Activated B cell treated with CpG ODN at 0.5 μM for 24 hours (primary cell): ENCODE data around the gene FBXO36. TPM values are rescaled to one million over a fixed set of nuclear protein-coding genes. Genes with fewer than 3 reads are reported as not detected.

Experiments
- ATAC-seq: fragments of 200-7000 bp; cut with Tn5 transposase; one replicate; pipeline ENCODE4 v1.10.0; 2021; ENCODE audit warnings: low read depth, mild to moderate bottlenecking, moderate library complexity
- CTCF ChIA-PET: fragments of 350-600 bp; sonication (Branson Sonifier 250); formaldehyde crosslinking; loops from one replicate; lab custom pipeline; 2021; ENCODE audit warnings: antibody characterized with exemption; lab: Charles Lee
- POLR2A ChIA-PET: fragments of 350-600 bp; sonication (Branson Sonifier 250); formaldehyde crosslinking; loops from one replicate; lab custom pipeline; 2021; ENCODE audit warnings: antibody characterized with exemption; lab: Charles Lee
- DNase-seq: peaks from one replicate; pipeline ENCODE4 v3.0.0; 2022
- H3K27ac Mint-ChIP-seq: one replicate; pipeline ENCODE4 v1.8.0; 2020; ENCODE audit warnings: mixed read lengths
- H3K27me3 Mint-ChIP-seq: one replicate; pipeline ENCODE4 v1.8.0; 2021; ENCODE audit warnings: mixed read lengths
- H3K36me3 Mint-ChIP-seq: one replicate; pipeline ENCODE4 v1.8.0; 2021; ENCODE audit warnings: low read depth, mixed read lengths
- H3K4me1 Mint-ChIP-seq: one replicate; pipeline ENCODE4 v1.8.0; 2021; ENCODE audit warnings: mixed read lengths
- H3K4me3 Mint-ChIP-seq: one replicate; pipeline ENCODE4 v1.8.0; 2020; ENCODE audit warnings: mild to moderate bottlenecking, mixed read lengths
- H3K9me3 Mint-ChIP-seq: one replicate; pipeline ENCODE4 v1.8.0; 2020; ENCODE audit warnings: mixed read lengths
- intact Hi-C: fragments of 100-400 bp; cut with micrococcal nuclease; formaldehyde crosslinking; loops from one replicate; pipeline ENCODE4 v1.15.1; 2024
- total RNA-seq: library from RNA; stranded (reverse); gene quantifications from 2 replicates; pipeline ENCODE4 v1.2.3, GENCODE V29; 2022
- TF ChIP-seq, protein P1 (sequence below): fragments of 200-600 bp; IDR thresholded peaks from one replicate; pipeline ENCODE4 v1.8.0; 2022; ENCODE audit warnings: antibody characterized with exemption, mild to moderate bottlenecking

Gene FBXO36
- total RNA-seq, 1 donor from 2014 or later, result 0.89 TPM

- DNase-seq (no peak), ATAC-seq (no peak)
- TF ChIP-seq, protein P1, sequence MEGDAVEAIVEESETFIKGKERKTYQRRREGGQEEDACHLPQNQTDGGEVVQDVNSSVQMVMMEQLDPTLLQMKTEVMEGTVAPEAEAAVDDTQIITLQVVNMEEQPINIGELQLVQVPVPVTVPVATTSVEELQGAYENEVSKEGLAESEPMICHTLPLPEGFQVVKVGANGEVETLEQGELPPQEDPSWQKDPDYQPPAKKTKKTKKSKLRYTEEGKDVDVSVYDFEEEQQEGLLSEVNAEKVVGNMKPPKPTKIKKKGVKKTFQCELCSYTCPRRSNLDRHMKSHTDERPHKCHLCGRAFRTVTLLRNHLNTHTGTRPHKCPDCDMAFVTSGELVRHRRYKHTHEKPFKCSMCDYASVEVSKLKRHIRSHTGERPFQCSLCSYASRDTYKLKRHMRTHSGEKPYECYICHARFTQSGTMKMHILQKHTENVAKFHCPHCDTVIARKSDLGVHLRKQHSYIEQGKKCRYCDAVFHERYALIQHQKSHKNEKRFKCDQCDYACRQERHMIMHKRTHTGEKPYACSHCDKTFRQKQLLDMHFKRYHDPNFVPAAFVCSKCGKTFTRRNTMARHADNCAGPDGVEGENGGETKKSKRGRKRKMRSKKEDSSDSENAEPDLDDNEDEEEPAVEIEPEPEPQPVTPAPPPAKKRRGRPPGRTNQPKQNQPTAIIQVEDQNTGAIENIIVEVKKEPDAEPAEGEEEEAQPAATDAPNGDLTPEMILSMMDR, result no peak
- POLR2A ChIA-PET, result interaction anchor here (0.7 kb wide), 1 partner anchor 12 kb away, joined by 7 read pairs; no protein-coding TSS in a partner anchor
- H3K27ac Mint-ChIP-seq, result no peak overlapping the region
- CTCF ChIA-PET, result no interaction called here
- H3K36me3 Mint-ChIP-seq, result no peaks in the 10 kb centered on the region
- H3K4me1 Mint-ChIP-seq, result peaks cover 4% of the 10 kb centered on the region
- H3K4me3 Mint-ChIP-seq, result no peak overlapping the region
- intact Hi-C loops, result no loop called here
- no peaks in the 10 kb centered on the region for H3K27me3 Mint-ChIP-seq
- no peaks in the 10 kb centered on the region for H3K9me3 Mint-ChIP-seq
Observed at GRCh38 chr2:229927817-229928321, 5.6 kb downstream of the FBXO36 start.

GRCh38 chr2:229930656-229931055 lies 8.4 kb downstream of the FBXO36 start:
- ATAC-seq (no peak), DNase-seq (no peak)
- intact Hi-C loops, result no loop called here
- Mint-ChIP-seq H3K4me3 (no peak overlapping the region), H3K4me1 (no peaks in the 10 kb centered on the region), H3K27ac (no peak overlapping the region), H3K27me3 (no peaks in the 10 kb centered on the region), H3K9me3 (no peaks in the 10 kb centered on the region), H3K36me3 (no peaks in the 10 kb centered on the region)
- POLR2A ChIA-PET, result no interaction called here
- CTCF ChIA-PET, result no interaction called here
- TF ChIP-seq, protein P1, result no peak

DNA sequence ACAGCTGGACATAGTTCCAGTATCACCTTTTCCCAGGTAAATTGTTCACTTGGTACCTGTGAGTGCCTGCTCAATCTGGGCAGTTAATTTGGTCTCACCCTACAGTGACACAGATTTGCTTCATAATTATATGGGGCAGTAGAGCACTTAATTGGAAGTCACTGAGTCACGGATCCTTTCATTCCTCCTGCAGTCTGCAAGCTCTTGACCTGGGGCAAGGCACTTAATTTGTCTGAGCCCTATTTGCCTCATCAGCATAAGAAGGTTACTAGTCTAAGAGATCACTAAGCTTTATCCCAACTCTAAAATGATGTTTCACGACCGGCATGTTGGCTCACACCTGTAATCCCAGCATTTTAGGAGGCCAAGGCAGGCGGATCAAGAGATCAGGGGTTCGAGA lies 8.9 kb downstream of the FBXO36 start:
- H3K27ac Mint-ChIP-seq, result no peak overlapping the region
- TF ChIP-seq, protein P1, result no peak
- POLR2A ChIA-PET, result interaction anchor here (0.6 kb wide), 1 partner anchor 10 kb away, joined by 3 read pairs; no protein-coding TSS in a partner anchor

GRCh38 chr2:229937537-229937936 lies 15.2 kb downstream of the FBXO36 start:
- Mint-ChIP-seq H3K36me3 (no peaks in the 10 kb centered on the region), H3K27me3 (no peaks in the 10 kb centered on the region), H3K4me3 (no peak overlapping the region), H3K27ac (no peak overlapping the region), H3K4me1 (no peaks in the 10 kb centered on the region), H3K9me3 (no peaks in the 10 kb centered on the region)
- intact Hi-C loops, result no loop called here
- no peak for DNase-seq
- CTCF ChIA-PET, result no interaction called here
- POLR2A ChIA-PET, result interaction anchor here (0.6 kb wide), 2 partner anchors 22 to 790 kb away, joined by 3 to 17 read pairs; no protein-coding TSS in a partner anchor
- TF ChIP-seq, protein P1, result no peak
- no peak for ATAC-seq

More for the DNA sequence above, 8.9 kb downstream of the FBXO36 start:
- Mint-ChIP-seq H3K4me3 (no peak overlapping the region), H3K9me3 (no peaks in the 10 kb centered on the region), H3K36me3 (no peaks in the 10 kb centered on the region), H3K4me1 (no peaks in the 10 kb centered on the region), H3K27me3 (no peaks in the 10 kb centered on the region)
- DNase-seq (no peak), ATAC-seq (no peak)
- intact Hi-C loops, result no loop called here
- CTCF ChIA-PET, result interaction anchor here (0.8 kb wide), 1 partner anchor 20 kb away, joined by 3 read pairs; no protein-coding TSS in a partner anchor

GRCh38 chr2:229942671-229943070 lies 20.4 kb downstream of the FBXO36 start:
- no peaks in the 10 kb centered on the region for H3K9me3 Mint-ChIP-seq
- H3K4me3 Mint-ChIP-seq, result no peak overlapping the region
- ChIA-PET POLR2A (no interaction called here), CTCF (no interaction called here)
- no peaks in the 10 kb centered on the region for H3K27me3 Mint-ChIP-seq
- H3K36me3 Mint-ChIP-seq, result no peaks in the 10 kb centered on the region
- DNase-seq (no peak), ATAC-seq (no peak)
- TF ChIP-seq, protein P1, result no peak
- no peaks in the 10 kb centered on the region for H3K4me1 Mint-ChIP-seq
- H3K27ac Mint-ChIP-seq, result no peak overlapping the region
- intact Hi-C loops, result no loop called here
